Measurements from ENCODE around the gene GADL1.

The GADL1 gene

GRCh38 chr3:30878862-30879261 lies 15.6 kb downstream of the GADL1 start:
- H3K4me2 ChIP-seq (ENCODE audit: low read length), result no peak overlapping the region

GRCh38 chr3:30875505-30875904 lies 19.0 kb downstream of the GADL1 start:
- Histone ChIP-seq H3K79me2 (ENCODE audit: insufficient read depth, low read length) (no peaks in the 10 kb centered on the region), H3K27me3 (ENCODE audit: insufficient read depth, low read length) (no peaks in the 10 kb centered on the region)

More at GRCh38 chr3:30878862-30879261, 15.6 kb downstream of the GADL1 start:
- H3K79me2 ChIP-seq (ENCODE audit: insufficient read depth, low read length), result no peaks in the 10 kb centered on the region
- no peaks in the 10 kb centered on the region for H3F3A ChIP-seq (ENCODE audit: insufficient read depth, low read length)
- no peaks in the 10 kb centered on the region for H4K20me1 ChIP-seq (ENCODE audit: insufficient read depth, low read length)
- TF ChIP-seq CTCF (IDR thresholded peaks at IDR 0.05; ENCODE audit: low read length) (no peak), EZH2 (IDR thresholded peaks at IDR 0.05; ENCODE audit: borderline replicate concordance, low read length) (no peak)
- no peaks in the 10 kb centered on the region for H3K9me3 ChIP-seq (ENCODE audit: low read length)
- no peak overlapping the region for H3K27ac ChIP-seq (ENCODE audit: low read depth, low read length, poor library complexity, severe bottlenecking)
- no peaks in the 10 kb centered on the region for H3K27me3 ChIP-seq (ENCODE audit: insufficient read depth, low read length)
- H3K9me2 ChIP-seq (ENCODE audit: low read depth, low read length), result no peaks in the 10 kb centered on the region
- no peaks in the 10 kb centered on the region for H3K36me3 ChIP-seq (ENCODE audit: insufficient read depth, low read length)
- H3K4me3 ChIP-seq (ENCODE audit: low read depth, low read length, poor library complexity, severe bottlenecking), result no peak overlapping the region
- H3K4me1 ChIP-seq (ENCODE audit: insufficient read depth, low read length, severe bottlenecking), result no peaks in the 10 kb centered on the region
- H3K9ac ChIP-seq (ENCODE audit: low read length), result no peak overlapping the region
- H2AFZ ChIP-seq (ENCODE audit: low read length), result no peak overlapping the region

GRCh38 chr3:30873671-30874070 lies 20.8 kb downstream of the GADL1 start:
- Histone ChIP-seq H3K36me3 (ENCODE audit: insufficient read depth, low read length) (no peaks in the 10 kb centered on the region), H3K9me3 (ENCODE audit: low read length) (no peaks in the 10 kb centered on the region), H3K27me3 (ENCODE audit: insufficient read depth, low read length) (no peaks in the 10 kb centered on the region), H2AFZ (ENCODE audit: low read length) (no peak overlapping the region), H3K4me2 (ENCODE audit: low read length) (no peak overlapping the region), H4K20me1 (ENCODE audit: insufficient read depth, low read length) (no peaks in the 10 kb centered on the region), H3K79me2 (ENCODE audit: insufficient read depth, low read length) (no peaks in the 10 kb centered on the region), H3K9me2 (ENCODE audit: low read depth, low read length) (no peaks in the 10 kb centered on the region), H3K9ac (ENCODE audit: low read length) (no peak overlapping the region), H3K4me1 (ENCODE audit: insufficient read depth, low read length, severe bottlenecking) (no peaks in the 10 kb centered on the region), H3K4me3 (ENCODE audit: low read depth, low read length, poor library complexity, severe bottlenecking) (no peak overlapping the region), H3F3A (ENCODE audit: insufficient read depth, low read length) (no peaks in the 10 kb centered on the region), H3K27ac (ENCODE audit: low read depth, low read length, poor library complexity, severe bottlenecking) (no peak overlapping the region)
- TF ChIP-seq CTCF (IDR thresholded peaks at IDR 0.05; ENCODE audit: low read length) (no peak), EZH2 (IDR thresholded peaks at IDR 0.05; ENCODE audit: borderline replicate concordance, low read length) (no peak)

More at GRCh38 chr3:30875505-30875904, 19.0 kb downstream of the GADL1 start:
- Histone ChIP-seq H3K9ac (ENCODE audit: low read length) (no peak overlapping the region), H2AFZ (ENCODE audit: low read length) (no peak overlapping the region), H4K20me1 (ENCODE audit: insufficient read depth, low read length) (no peaks in the 10 kb centered on the region), H3K4me3 (ENCODE audit: low read depth, low read length, poor library complexity, severe bottlenecking) (no peak overlapping the region), H3K9me3 (ENCODE audit: low read length) (no peaks in the 10 kb centered on the region), H3F3A (ENCODE audit: insufficient read depth, low read length) (no peaks in the 10 kb centered on the region), H3K4me2 (ENCODE audit: low read length) (no peak overlapping the region), H3K36me3 (ENCODE audit: insufficient read depth, low read length) (no peaks in the 10 kb centered on the region), H3K4me1 (ENCODE audit: insufficient read depth, low read length, severe bottlenecking) (no peaks in the 10 kb centered on the region), H3K9me2 (ENCODE audit: low read depth, low read length) (no peaks in the 10 kb centered on the region), H3K27ac (ENCODE audit: low read depth, low read length, poor library complexity, severe bottlenecking) (no peak overlapping the region)
- no peak for TF ChIP-seq CTCF (IDR thresholded peaks at IDR 0.05; ENCODE audit: low read length)
- no peak for TF ChIP-seq EZH2 (IDR thresholded peaks at IDR 0.05; ENCODE audit: borderline replicate concordance, low read length)

Measured in OCI-LY1 (cell line).